IMR-90 (cell line): ENCODE measurements around the gene ADD2. TPM values are rescaled to one million over a fixed set of nuclear protein-coding genes. Genes with fewer than 3 reads are reported as not detected.
"Not testable (repeated sequence)": the region's sequence is repeated elsewhere in the genome, so short reads cannot be mapped to it uniquely, and the experiment has no call there.

Source experiments
- ATAC-seq: fragments of 200-7000 bp; cut with Tn5 transposase; 2 replicates; pipeline ENCODE4 v1.9.1; 2020; ENCODE audit warnings: low read depth, mild to moderate bottlenecking, moderate library complexity
- BruUV-seq: library from RNA; stranded (reverse); fragments of 400-500 nt; replicated peaks from 2 replicates; lab custom pipeline; 2021; lab: Mats Ljungman, UMichigan
- CTCF ChIA-PET: fragments of 300-600 bp; formaldehyde crosslinking; extraction: SDS; loops from one replicate; lab custom pipeline; 2021; ENCODE audit warnings: antibody characterized with exemption; lab: Yijun Ruan, JAX
- POLR2A ChIA-PET: fragments of 300-600 bp; sonication (Branson Sonifier 250); formaldehyde crosslinking; loops from one replicate; lab custom pipeline; 2022; ENCODE audit warnings: antibody characterized with exemption; ENCODE audit not compliant: unreplicated experiment; lab: Charles Lee
- DNase-seq: peaks from one replicate; pipeline ENCODE4 v3.0.0; 2013
- H2AFZ ChIP-seq: replicated peaks from 2 replicates; pipeline ENCODE3; 2013; ENCODE audit warnings: low read length, mild to moderate bottlenecking; ENCODE audit not compliant: poor library complexity
- H2AK5ac ChIP-seq: 2 replicates; pipeline ENCODE4 v1.6.1; 2013; ENCODE audit warnings: low read depth, low read length, inconsistent platforms
- H2AK9ac ChIP-seq: replicated peaks from 2 replicates; pipeline ENCODE3; 2013; ENCODE audit warnings: mild to moderate bottlenecking, low read depth, low read length, moderate library complexity; ENCODE audit not compliant: poor library complexity
- H2BK120ac ChIP-seq: 2 replicates; pipeline ENCODE4 v1.6.1; 2013; ENCODE audit warnings: low read depth, low read length, inconsistent platforms
- H2BK15ac ChIP-seq: 3 replicates; pipeline ENCODE4 v1.6.1; 2013; ENCODE audit warnings: low read depth, low read length, inconsistent platforms
- H2BK20ac ChIP-seq: 2 replicates; pipeline ENCODE4 v1.6.1; 2013; ENCODE audit warnings: low read depth, mild to moderate bottlenecking, inconsistent platforms, low read length, moderate library complexity
- H2BK5ac ChIP-seq: 2 replicates; pipeline ENCODE4 v1.6.1; 2013; ENCODE audit warnings: mild to moderate bottlenecking, low read depth, low read length, inconsistent platforms; ENCODE audit not compliant: poor library complexity, severe bottlenecking
- H3K14ac ChIP-seq: replicated peaks from 2 replicates; pipeline ENCODE4 v1.6.1; 2013; ENCODE audit warnings: low read depth, low read length, inconsistent platforms
- H3K18ac ChIP-seq: 2 replicates; pipeline ENCODE4 v1.6.1; 2013; ENCODE audit warnings: low read depth, low read length, control low read depth
- H3K23ac ChIP-seq: 2 replicates; pipeline ENCODE4 v1.6.1; 2013; ENCODE audit warnings: low read depth, low read length, inconsistent platforms
- H3K27ac ChIP-seq: 2 replicates; pipeline ENCODE4 v1.5.1; 2013; ENCODE audit warnings: mild to moderate bottlenecking, control low read depth, low read length; ENCODE audit not compliant: insufficient read depth
- H3K27me3 ChIP-seq: 2 replicates; pipeline ENCODE4 v1.6.1; 2013; ENCODE audit warnings: low read length; ENCODE audit not compliant: control insufficient read depth, insufficient read depth
- H3K36me3 ChIP-seq: 2 replicates; pipeline ENCODE4 v1.6.1; 2013; ENCODE audit warnings: low read length, mixed read lengths; ENCODE audit not compliant: control insufficient read depth, insufficient read depth
- H3K4ac ChIP-seq: 2 replicates; pipeline ENCODE4 v1.6.1; 2013; ENCODE audit warnings: low read depth, low read length, inconsistent platforms
- H3K4me1 ChIP-seq: 2 replicates; pipeline ENCODE4 v1.6.1; 2013; ENCODE audit warnings: low read length, mixed read lengths; ENCODE audit not compliant: control insufficient read depth, insufficient read depth
- H3K4me2 ChIP-seq: 2 replicates; pipeline ENCODE4 v1.6.1; 2013; ENCODE audit warnings: low read depth, mild to moderate bottlenecking, control low read depth, low read length, moderate library complexity
- H3K4me3 ChIP-seq: 2 replicates; pipeline ENCODE4 v1.5.1; 2013; ENCODE audit warnings: low read depth, mild to moderate bottlenecking, control low read depth, low read length, moderate library complexity; ENCODE audit not compliant: insufficient read depth
- H3K56ac ChIP-seq: 2 replicates; pipeline ENCODE4 v1.6.1; 2013; ENCODE audit warnings: low read length, inconsistent platforms; ENCODE audit not compliant: insufficient read depth; ENCODE audit errors: extremely low read depth
- H3K79me1 ChIP-seq, 2 experiments: 2 replicates each; pipeline ENCODE4 v1.6.1; 2013; ENCODE audit warnings: low read length in 2 of 2, inconsistent platforms in 1 of 2, low read depth in 1 of 2
- H3K9ac ChIP-seq: 2 replicates; pipeline ENCODE4 v1.6.1; 2013; ENCODE audit warnings: low read depth, low read length, control low read depth
- H3K9me1 ChIP-seq: 2 replicates; pipeline ENCODE4 v1.6.1; 2013; ENCODE audit warnings: low read length, inconsistent platforms; ENCODE audit not compliant: insufficient read depth
- H3K9me3 ChIP-seq: 2 replicates; pipeline ENCODE4 v1.6.1; 2013; ENCODE audit warnings: low read length; ENCODE audit not compliant: control insufficient read depth, insufficient read depth
- H4K20me1 ChIP-seq: 2 replicates; pipeline ENCODE4 v1.6.1; 2013; ENCODE audit warnings: low read length, inconsistent platforms; ENCODE audit not compliant: insufficient read depth
- H4K5ac ChIP-seq: 2 replicates; pipeline ENCODE4 v1.6.1; 2013; ENCODE audit warnings: mild to moderate bottlenecking, low read depth, low read length, control low read depth
- H4K8ac ChIP-seq, 2 experiments: 2 replicates each; pipeline ENCODE4 v1.6.1; 2013; ENCODE audit warnings: low read depth in 2 of 2, low read length in 2 of 2, control low read depth in 1 of 2, inconsistent platforms in 1 of 2
- H4K91ac ChIP-seq: 2 replicates; pipeline ENCODE4 v1.6.1; 2013; ENCODE audit warnings: low read depth, low read length, inconsistent platforms; ENCODE audit not compliant: insufficient read depth
- MAFK ChIP-seq: IDR thresholded peaks from 2 replicates; pipeline ENCODE4 v1.6.1; 2012; ENCODE audit warnings: low read depth, low read length, improper control_type of control experiment
- RCOR1 ChIP-seq: IDR thresholded peaks from 2 replicates; pipeline ENCODE4 v1.6.1; 2012; ENCODE audit warnings: mild to moderate bottlenecking, low read length, improper control_type of control experiment; ENCODE audit not compliant: insufficient replicate concordance
- WGBS, 2 experiments: methylation state at CpG; one replicate each; pipeline versions ENCODE4 v1.1.5 to v1.1.7; 2013; ENCODE audit warnings: missing lambda C conversion rate in 2 of 2; ENCODE audit not compliant: insufficient read length in 1 of 2; ENCODE audit errors: extremely low coverage in 2 of 2; 5-methylcytosine and 5-hydroxymethylcytosine counted together
- dilution Hi-C: fragments of 300-500 bp; cut with HindIII; formaldehyde crosslinking; loops from one replicate; pipeline ENCODE4 v1.14.3; 2018; ENCODE audit warnings: low sequenced_read_pairs; ENCODE audit not compliant: unreplicated experiment
- in situ Hi-C: fragments of 300-500 bp; cut with MboI; formaldehyde crosslinking; loops from 3 replicates; pipeline ENCODE4 v1.14.3; 2019; ENCODE audit warnings: low sequenced_read_pairs, inconsistent platforms, mixed read lengths
- intact Hi-C: fragments of 100-400 bp; cut with micrococcal nuclease; formaldehyde crosslinking; loops from 2 replicates; pipeline ENCODE4 v1.10.0; 2022
- polyA plus RNA-seq, 3 experiments: library from polyadenylated mRNA; depleted of rRNA; stranded (reverse); fragments of >200 nt; gene quantifications; 2 replicates each; pipeline ENCODE4 v1.2.3, GENCODE V29; 2012; ENCODE audit warnings: low replicate concordance in 1 of 3
- total RNA-seq: library from RNA; depleted of rRNA; stranded (reverse); fragments of >200 nt; gene quantifications from 2 replicates; pipeline ENCODE4 v1.2.3, GENCODE V29; 2012

ADD2 gene
- total and polyA plus RNA-seq, 2 of the 4 experiments (the other 2 are of a cell fraction), result not detected

- BruUV-seq, result no TSS peak
- no peak overlapping the region for H2BK15ac ChIP-seq
- H3K9me3 ChIP-seq, result no peaks in the 10 kb centered on the region
- intact Hi-C loops, result no loop called here
- DNase-seq, result no peak
- in situ Hi-C loops, result no loop called here
- dilution Hi-C loops, result no loop called here
- ATAC-seq, result no peak
- H3K4ac ChIP-seq, result no peak overlapping the region
- H4K5ac ChIP-seq, result no peak overlapping the region
- no peaks in the 10 kb centered on the region for H4K20me1 ChIP-seq
- H3K27ac ChIP-seq, result no peak overlapping the region
- no peaks in the 10 kb centered on the region for H3K4me1 ChIP-seq
- no peak overlapping the region for H3K4me3 ChIP-seq
- H2AK5ac ChIP-seq, result no peak overlapping the region
- no peak overlapping the region for H3K14ac ChIP-seq
- no peaks in the 10 kb centered on the region for H3K79me1 ChIP-seq
- H2BK20ac ChIP-seq, result no peak overlapping the region
- no peak overlapping the region for H2AFZ ChIP-seq
- no peak overlapping the region for H3K9ac ChIP-seq
- no peak overlapping the region for H3K4me2 ChIP-seq
- H4K8ac ChIP-seq, result no peak overlapping the region
- ChIA-PET POLR2A (no interaction called here), CTCF (no interaction called here)
- H2BK120ac ChIP-seq, result no peak overlapping the region
- H2AK9ac ChIP-seq, result no peak overlapping the region
- H3K23ac ChIP-seq, result no peak overlapping the region
- H3K27me3 ChIP-seq, result no peaks in the 10 kb centered on the region
- H4K91ac ChIP-seq, result no peak overlapping the region
- H3K9me1 ChIP-seq, result no peaks in the 10 kb centered on the region
- no peak overlapping the region for H2BK5ac ChIP-seq
- no CpG with 5 or more reads among the region's 4 CpGs for WGBS, 2 experiments
- H3K18ac ChIP-seq, result no peak overlapping the region
- no peaks in the 10 kb centered on the region for H3K36me3 ChIP-seq
- no peak overlapping the region for H3K56ac ChIP-seq
- TF ChIP-seq MAFK (no peak), RCOR1 (no peak)
Observed at GRCh38 chr2:70743068-70743467, 24.9 kb downstream of the ADD2 start.

- BruUV-seq, result not testable (repeated sequence)
- no CpG with 5 or more reads among the region's 1 CpG for WGBS, 2 experiments
Observed at GRCh38 chr2:70739492-70739891, 28.5 kb downstream of the ADD2 start.

More at GRCh38 chr2:70739492-70739891, 28.5 kb downstream of the ADD2 start:
- H4K8ac ChIP-seq, H3K56ac ChIP-seq, H3K18ac ChIP-seq, H3K27ac ChIP-seq, H4K20me1 ChIP-seq, H3K4me2 ChIP-seq, H3K23ac ChIP-seq, H4K5ac ChIP-seq, H3K79me1 ChIP-seq, dilution Hi-C loops, H2BK15ac ChIP-seq, H3K14ac ChIP-seq, H2AFZ ChIP-seq, POLR2A ChIA-PET, ATAC-seq, H4K91ac ChIP-seq, H3K9me3 ChIP-seq, H3K36me3 ChIP-seq, H2AK9ac ChIP-seq, H2AK5ac ChIP-seq, H2BK120ac ChIP-seq, CTCF ChIA-PET, H2BK5ac ChIP-seq, H3K4me3 ChIP-seq, H3K4me1 ChIP-seq, intact Hi-C loops, H3K27me3 ChIP-seq, H3K9me1 ChIP-seq, H3K4ac ChIP-seq, H3K9ac ChIP-seq, H2BK20ac ChIP-seq, DNase-seq, in situ Hi-C loops: not testable (repeated sequence)
